Measurements from ENCODE around the gene LIN7A.

DNA sequence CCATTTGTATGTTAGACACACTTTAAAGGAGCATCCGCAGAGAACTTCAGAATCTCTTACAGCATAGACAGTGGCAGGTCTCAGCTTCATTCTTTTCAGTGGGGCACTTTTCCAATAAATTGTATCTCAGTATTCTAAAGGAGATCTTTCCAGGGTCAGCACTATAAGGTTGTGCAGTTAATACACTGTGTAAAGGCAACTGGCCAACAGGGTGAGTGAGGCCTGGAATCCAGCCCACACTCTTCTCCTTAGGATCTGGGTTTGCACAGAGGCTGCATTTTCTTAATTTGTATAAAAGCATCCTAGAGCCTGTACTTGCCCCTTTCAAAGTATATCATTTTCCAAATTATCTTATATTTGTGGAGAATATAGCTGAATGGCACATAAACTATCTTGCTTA lies 126.9 kb downstream of the LIN7A start:
- TF ChIP-seq, protein P1, sequence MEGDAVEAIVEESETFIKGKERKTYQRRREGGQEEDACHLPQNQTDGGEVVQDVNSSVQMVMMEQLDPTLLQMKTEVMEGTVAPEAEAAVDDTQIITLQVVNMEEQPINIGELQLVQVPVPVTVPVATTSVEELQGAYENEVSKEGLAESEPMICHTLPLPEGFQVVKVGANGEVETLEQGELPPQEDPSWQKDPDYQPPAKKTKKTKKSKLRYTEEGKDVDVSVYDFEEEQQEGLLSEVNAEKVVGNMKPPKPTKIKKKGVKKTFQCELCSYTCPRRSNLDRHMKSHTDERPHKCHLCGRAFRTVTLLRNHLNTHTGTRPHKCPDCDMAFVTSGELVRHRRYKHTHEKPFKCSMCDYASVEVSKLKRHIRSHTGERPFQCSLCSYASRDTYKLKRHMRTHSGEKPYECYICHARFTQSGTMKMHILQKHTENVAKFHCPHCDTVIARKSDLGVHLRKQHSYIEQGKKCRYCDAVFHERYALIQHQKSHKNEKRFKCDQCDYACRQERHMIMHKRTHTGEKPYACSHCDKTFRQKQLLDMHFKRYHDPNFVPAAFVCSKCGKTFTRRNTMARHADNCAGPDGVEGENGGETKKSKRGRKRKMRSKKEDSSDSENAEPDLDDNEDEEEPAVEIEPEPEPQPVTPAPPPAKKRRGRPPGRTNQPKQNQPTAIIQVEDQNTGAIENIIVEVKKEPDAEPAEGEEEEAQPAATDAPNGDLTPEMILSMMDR (IDR thresholded peaks at IDR 0.05) = no peak
- TF ChIP-seq POLR2A (IDR thresholded peaks at IDR 0.05; ENCODE audit: low read depth) (no peak), EP300 (IDR thresholded peaks at IDR 0.05) (no peak), POLR2AphosphoS5 (IDR thresholded peaks at IDR 0.05) (no peak)

Measured in esophagus muscularis mucosa (tissue), 4 donors.